Retina (tissue), 1 donor: Measurements from ENCODE around the gene PIK3R6.

Source experiments
- DNase-seq: peaks from one replicate; pipeline ENCODE4 v3.0.0-alpha.2; 2016

PIK3R6 gene

GRCh38 chr17:8867361-8867981, at the start of gene PIK3R6:
TSS of gene PIK3R6 (minus strand) at chr17:8867674. CDS start at chr17:8849794, 17,880 bp downstream.
- DNase-seq = no peak

GRCh38 chr17:8916466-8916865, 49.0 kb upstream of the PIK3R6 start:
- no peak for DNase-seq

- DNase-seq = no peak
Observed at GRCh38 chr17:8914554-8914953, 47.1 kb upstream of the PIK3R6 start.

GRCh38 chr17:8913879-8914278, 46.4 kb upstream of the PIK3R6 start:
- no peak for DNase-seq

- no peak for DNase-seq
Observed at GRCh38 chr17:8913091-8913490, 45.6 kb upstream of the PIK3R6 start.

GRCh38 chr17:8912084-8912981, 44.9 kb upstream of the PIK3R6 start:
- DNase-seq = no peak

GRCh38 chr17:8910969-8911604, 43.6 kb upstream of the PIK3R6 start:
- DNase-seq = no peak

GRCh38 chr17:8909586-8910270, 42.3 kb upstream of the PIK3R6 start:
- DNase-seq = no peak

- no peak for DNase-seq
Observed at GRCh38 chr17:8905331-8905730, 37.9 kb upstream of the PIK3R6 start.

- no peak for DNase-seq
Observed at GRCh38 chr17:8904686-8905085, 37.2 kb upstream of the PIK3R6 start.

- DNase-seq = no peak
Observed at GRCh38 chr17:8904201-8904600, 36.7 kb upstream of the PIK3R6 start.

- DNase-seq = no peak
Observed at GRCh38 chr17:8900626-8901585, 33.4 kb upstream of the PIK3R6 start.

- no peak for DNase-seq
Observed at GRCh38 chr17:8900207-8900606, 32.7 kb upstream of the PIK3R6 start.

- DNase-seq = no peak
Observed at GRCh38 chr17:8898636-8899035, 31.2 kb upstream of the PIK3R6 start.

GRCh38 chr17:8898126-8898525, 30.7 kb upstream of the PIK3R6 start:
- no peak for DNase-seq

- DNase-seq = no peak
Observed at GRCh38 chr17:8896641-8897635, 29.5 kb upstream of the PIK3R6 start.

GRCh38 chr17:8896087-8896486, 28.6 kb upstream of the PIK3R6 start:
- no peak for DNase-seq

- peak; percentile 72 for DNase-seq
Observed at GRCh38 chr17:8894673-8895578, 27.5 kb upstream of the PIK3R6 start.

- peak; percentile 29 for DNase-seq
Observed at GRCh38 chr17:8894202-8894671, 26.8 kb upstream of the PIK3R6 start.
